GM19238 (cell line): ENCODE data around the gene THADA.
"Not testable (repeated sequence)": the region's sequence is repeated elsewhere in the genome, so short reads cannot be mapped to it uniquely, and the experiment has no call there.

Experiments
- DNase-seq: peaks from one replicate; pipeline ENCODE4 v3.0.0; 2011; ENCODE audit warnings: low spot score; ENCODE audit not compliant: insufficient read length

Gene THADA

DNA sequence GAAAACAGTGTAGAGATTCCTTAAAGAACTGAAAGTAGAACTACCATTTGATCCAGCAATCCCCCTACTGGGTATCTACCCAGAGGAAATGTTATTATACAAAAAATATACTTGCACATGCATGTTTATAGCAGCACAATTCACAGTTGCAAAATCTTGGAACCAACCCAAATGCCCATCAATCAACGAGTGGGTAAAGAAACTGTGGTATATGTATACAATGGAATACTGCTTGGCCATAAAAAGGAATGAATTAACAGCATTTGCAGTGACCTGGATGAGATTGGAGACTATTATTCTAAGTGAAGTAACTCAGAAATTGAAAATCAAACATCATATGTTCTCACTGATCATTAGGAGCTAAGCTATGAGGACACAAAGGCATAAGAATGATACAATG lies 4.8 kb upstream of the THADA start:
- not testable (repeated sequence) for DNase-seq

DNA sequence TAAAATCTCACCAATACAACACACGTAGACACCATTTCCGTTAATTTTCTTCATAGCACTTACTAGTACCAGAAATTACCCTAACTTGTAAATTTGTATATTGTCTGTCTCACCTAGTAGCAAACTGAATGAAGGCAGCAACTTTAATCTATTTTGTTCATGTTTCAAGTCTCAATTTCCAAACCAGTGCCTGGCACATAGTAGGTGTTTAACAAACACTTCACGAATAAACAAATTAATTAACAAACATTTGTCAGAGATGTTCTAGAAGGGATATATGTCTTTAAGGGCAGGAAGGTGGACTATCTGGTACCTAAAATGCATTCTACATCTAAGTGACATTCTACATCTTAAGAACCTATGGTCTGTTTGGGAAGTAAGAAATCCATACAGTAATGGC lies 963 bp downstream of the THADA start:
- no peak for DNase-seq

DNA sequence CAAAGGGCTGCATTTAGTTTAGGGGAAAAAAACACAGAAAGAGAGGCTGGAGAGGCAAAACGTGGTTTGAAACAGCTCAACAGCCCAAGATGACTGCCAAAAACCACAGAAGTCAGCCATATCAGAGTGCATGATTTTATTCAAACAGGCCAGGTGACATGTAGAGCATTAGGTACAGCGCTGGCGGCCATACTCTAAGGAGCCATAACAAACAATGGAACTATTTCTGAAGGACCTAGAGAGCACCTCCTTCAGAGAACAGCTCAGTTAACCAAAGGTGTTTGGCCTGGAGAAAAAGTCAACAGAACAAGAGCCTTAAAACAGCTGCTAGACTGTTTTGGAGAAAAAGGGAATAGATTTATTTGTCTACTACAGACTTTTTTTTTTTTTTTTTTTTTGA lies 2.6 kb downstream of the THADA start:
- DNase-seq = no peak

DNA sequence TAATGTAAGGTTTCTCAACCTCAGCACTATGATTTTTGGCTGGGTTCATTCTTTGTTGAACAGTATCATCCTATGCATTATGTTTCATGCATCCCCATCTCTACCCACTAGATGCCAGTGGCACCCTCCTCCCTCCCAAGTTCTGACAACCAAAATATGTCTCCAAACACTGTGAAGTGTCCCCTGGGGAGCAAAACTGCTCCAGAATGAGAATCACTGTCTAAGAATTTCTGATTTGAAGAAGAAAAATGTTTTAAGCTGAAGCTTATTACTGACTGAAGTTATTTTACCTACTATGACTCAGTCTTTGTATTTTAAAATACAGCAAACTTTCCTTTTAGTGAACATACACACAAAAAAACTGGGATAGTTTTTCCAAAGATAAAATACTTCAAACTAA lies 3.4 kb downstream of the THADA start:
- no peak for DNase-seq

DNA sequence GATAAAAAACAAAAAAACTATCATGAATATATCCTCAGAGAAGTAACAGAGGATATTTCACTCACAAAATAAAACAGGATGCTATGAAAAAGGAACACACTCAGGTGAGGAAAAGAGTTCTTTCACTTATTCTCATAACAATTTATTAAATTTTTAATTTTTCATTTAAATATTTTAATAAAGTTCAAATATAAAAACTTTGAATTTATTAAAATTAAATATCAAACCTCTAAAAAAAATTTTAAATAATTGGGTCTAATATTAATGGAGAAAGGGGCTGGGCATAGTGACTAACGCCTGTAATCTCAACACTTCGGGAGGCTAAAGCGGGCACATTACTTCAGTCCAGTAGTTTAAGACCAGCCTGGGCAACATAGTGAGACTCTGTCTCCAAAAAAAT lies 10.1 kb downstream of the THADA start:
- no peak for DNase-seq

DNA sequence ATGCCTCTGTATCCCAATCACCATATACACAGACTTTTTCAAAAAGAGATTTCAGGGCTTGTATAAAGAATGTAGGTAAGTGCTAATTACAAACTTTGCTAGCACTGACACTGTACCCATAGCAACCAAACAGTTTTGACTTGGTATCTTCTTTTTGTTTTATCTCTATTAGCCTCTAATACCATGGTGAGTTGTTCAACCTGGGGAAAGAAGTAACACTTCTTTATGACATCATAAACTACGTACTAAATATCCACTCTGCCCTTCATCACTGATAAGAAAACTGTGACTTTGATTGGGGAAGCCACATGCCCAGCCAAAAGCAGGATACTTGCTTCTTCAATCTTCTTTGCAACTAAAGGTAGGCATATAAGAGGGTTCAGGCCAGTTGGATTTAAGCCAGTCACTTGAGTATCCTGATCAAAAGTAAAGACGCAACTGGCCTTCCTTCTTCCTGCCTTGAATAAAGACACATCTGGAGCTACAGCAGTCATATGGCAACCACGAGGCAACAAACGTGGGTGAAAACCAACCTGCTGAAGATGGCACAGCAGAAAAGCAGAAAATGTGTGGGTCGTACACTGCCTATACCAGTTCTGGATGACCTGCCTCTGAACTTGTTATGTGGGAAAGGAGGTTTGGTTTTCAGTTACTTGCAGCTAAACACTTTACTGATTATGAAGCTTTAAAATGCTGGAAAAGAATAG lies 16.4 kb downstream of the THADA start:
- no peak for DNase-seq

DNA sequence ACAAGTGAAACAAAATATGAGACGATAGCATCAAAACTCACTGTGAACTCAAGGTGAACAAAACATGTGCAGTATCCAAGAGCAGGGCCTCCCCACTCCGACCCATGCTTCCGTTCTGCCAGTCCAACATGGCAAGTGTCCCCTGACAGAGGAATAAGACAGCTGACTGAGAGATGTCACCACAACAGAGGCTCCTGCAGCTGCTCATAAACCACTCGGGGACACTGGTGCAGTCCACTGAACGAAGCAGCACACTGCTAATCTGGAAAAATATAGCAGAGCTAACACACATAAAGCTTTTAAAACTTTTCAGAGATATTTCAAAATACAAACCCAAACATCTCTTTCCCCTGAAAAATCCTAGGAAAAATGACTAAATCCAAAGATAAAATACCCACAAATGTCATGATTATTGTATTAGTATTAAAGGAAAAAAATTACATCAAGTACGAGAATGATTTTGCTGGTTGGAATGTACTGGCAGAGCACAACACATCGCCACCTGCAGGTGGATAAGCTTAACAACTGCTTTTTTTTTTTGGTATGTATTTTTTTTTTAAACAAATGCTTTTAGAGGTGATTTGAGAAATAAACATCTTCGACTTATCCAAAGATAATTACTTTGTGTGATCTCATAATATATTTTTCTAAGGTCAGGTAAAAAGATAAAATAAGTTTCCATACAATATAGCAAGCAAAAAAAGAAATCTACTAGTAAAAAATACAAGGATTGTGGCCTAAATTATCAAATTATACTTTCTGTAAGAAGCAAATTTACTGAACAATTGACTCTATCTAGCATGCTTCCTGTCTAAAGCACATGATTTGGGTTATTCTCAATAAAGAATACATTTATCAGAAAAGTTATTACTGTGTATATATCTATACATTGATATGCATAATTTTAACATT lies 18.6 kb downstream of the THADA start:
- no peak for DNase-seq

DNA sequence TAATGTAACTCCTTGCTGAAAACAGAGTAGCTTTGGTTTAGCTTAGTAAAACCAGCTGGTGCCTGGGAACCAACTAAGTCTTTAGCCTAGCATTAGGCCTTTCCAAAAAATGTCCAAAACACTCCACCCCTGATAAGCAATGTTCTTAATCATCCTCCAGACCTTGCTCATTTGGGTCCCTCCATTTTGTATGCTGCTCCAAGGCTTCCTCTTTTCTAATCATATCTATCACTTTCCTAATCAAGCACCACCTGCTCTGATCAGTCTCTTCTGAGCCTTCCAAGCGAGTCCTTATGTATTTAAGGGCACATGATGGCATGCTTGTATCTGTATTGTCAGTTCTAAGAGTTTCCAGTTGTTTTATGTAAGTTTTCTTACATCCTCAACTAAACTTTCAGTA lies 23.6 kb downstream of the THADA start:
- DNase-seq = no peak

DNA sequence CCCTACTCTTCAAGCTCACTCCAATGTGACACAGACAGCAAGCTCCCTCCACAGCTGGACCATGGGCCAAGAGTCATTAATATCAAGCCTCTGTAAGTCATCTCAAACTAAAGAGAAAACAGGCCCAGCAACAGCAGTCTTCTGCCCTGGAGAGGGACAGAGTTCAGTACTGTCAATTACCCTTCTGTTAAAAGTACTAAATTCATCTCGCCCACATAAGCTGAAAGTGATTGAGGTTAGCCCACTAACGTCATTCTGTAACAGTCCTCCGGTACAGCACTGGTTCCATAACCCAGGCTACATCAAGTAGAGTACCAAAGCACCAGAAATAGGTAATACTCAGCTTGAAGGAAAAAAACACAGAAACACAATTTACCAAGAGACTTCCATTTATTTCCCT lies 25.9 kb downstream of the THADA start:
- DNase-seq = no peak

DNA sequence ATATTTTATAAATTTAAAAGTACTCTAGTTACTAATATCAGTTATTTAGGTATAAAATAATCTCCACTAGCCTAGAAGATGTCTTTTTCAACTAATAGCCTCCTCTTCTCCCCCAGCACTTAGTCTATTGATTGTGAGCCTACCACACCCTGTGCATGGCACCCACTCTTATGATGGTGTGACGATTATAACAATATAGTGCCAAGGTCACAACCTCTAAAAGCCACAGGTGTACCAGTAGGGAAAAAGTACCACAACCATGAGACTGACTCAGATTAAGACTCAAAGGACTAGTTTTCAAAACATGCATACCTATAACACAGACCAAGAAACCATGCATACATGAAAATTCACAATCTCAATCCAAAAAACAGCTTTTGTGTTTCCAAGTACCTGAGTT lies 27.6 kb downstream of the THADA start:
- no peak for DNase-seq

DNA sequence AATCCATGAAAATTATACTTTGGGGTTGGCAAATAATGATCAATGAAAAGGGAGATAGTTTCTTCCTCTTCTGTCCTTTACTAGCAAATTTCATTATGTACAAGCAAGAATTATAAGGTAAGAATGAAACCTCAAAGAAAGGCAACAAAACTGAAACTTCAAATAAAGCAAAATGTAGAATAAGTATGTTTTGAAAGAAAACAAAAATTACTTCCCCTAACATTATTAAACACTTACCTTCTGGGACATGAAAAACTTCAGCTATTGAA lies 29.4 kb downstream of the THADA start:
- no peak for DNase-seq

DNA sequence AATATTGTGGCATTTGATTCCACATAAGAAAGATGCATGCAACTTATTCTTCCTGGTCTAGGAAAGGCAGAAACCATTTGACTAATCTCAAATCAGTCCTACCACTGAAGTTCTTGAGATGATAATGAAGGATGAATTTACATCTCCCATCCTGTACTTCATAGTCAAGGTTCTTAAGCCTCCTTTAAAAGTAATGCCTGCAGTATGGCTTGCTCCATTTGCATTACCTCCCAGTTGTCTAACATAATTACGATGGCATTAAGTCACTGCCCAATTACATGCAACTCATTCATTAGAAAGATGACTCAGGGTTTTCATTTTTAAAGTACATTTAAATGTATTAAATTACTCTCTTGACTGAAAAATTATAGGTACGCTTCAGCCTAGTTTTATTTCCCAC lies 32.2 kb downstream of the THADA start:
- DNase-seq = no peak

DNA sequence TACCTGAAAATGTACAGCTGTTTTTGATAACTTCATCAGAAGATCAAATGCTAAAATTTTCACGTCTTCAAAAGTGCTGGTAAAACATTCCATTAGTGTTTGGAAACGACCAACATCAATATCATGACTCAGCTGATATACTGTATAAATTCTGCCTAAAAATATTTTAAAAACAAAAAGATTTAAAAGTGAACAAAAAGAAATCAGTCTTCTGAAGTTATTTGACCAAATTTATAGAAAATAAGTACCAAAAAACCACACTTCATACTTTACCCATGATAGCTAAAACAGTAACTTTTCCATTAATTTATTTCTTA lies 35.6 kb downstream of the THADA start:
- no peak for DNase-seq

DNA sequence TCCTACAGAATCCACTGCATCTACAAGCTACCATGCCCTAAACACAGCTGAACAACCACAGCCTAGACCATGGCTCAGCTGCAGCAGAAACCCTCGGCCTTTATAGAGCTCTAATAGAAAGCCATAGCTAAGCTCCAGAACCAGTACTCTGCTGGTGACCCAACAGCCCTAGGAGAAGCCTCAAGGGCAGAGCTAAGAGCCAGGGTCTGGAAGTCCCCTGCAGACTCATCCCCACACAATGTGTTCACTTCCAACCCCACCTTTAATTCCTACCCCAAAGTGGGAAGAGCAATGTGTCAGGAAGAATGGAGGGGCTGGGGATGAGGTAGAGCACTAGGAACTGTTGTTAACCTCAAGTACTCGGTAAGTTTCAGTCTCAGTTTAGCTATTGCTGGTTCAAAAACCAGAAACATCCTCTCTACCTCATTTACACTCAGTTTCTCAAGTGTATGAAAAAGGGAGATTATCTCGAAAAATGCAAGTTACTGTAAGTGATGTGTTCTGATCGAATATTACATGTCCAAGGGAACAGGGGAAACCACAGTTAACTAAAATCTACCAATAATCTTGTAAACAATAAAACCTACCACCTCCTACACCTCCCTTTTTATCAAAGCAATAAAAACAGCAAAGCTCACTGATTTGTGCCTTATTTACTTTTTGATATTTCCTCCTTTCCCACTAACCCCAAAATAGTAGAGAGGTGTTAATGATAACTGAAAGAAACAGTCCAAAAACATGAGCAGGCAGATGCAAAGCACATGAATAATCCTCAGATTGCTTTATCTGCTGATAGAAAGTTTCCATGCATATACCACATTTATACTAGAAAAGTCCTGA lies 36.2 kb downstream of the THADA start:
- no peak for DNase-seq

DNA sequence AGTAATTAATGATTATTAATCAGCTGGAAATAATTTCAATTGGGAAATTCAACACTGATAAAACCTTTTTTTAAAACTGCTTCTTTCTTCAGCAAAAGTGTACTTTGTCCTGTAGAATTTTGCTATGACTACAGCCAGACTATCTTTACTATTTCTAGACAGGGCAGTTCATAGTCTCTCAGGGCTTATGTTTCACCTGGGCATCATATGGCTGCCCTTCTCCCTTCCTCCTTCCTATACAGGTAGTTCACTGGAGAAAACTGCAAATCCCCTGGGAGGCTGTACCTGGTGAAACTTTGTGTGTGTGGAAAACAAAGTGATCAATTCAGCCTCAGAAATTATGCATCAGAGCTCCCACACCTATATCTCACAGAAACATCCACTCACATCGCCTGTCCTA lies 38.6 kb downstream of the THADA start:
- no peak for DNase-seq

DNA sequence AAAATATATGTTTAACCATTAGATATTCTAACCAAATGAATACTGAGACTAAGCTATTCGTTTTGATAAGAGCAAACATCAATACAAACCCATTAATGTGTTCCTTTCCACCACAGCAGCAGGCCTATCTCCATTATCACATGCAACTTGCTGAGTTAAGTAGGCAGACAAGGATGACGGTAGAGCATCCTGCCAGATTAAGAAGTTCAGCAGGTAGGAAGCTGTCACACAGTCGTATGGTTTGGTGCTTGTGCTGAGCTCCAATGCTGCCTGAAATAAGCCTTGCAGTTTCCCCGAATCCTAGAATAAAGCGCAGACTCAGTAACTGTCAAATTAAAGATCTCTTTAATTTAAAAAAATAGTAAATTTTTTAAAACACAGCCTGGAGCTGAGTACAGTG lies 39.6 kb downstream of the THADA start:
- no peak for DNase-seq

DNA sequence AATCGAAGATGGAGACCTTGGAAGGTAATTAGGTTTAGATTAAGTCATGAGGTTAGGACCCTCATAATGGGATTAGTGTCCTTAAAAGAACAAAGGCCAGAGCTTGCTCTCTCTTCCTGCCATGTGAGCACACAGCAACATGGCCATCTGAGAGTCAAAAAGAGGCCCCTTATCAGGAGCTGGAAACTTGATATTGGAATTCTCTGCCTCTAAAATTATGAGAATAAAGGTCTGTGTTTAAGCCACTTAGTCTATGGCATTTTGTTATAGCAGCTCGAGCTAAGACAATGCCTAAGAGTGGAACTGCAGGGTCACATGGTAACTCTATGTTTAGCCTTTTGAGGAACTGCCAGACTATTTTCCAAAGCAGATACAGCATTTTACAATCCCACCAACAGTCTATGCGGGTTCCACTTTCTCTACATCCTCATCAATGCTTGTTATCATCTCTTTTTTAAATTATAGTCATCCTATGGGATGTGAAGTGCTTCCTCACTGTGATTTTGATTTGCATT lies 42.4 kb downstream of the THADA start:
- no peak for DNase-seq

DNA sequence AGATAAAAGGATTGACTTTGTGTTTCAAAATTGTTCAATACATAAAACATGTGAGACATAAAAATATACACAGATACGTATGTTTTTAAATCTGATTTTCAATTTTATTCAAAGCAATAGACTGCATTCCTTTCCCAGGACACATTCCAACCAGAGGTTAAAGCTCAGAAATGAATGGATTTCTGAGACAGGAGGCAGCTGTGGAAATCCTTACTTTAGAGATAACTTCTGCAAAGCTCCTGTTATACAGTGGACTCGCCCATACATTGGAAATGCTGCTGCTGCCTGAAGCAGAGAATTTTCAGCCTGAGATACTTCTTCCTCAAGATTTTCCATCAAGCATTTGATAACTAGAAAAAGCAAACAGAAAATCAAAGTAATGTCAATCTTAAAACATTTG lies 43.8 kb downstream of the THADA start:
- no peak for DNase-seq

DNA sequence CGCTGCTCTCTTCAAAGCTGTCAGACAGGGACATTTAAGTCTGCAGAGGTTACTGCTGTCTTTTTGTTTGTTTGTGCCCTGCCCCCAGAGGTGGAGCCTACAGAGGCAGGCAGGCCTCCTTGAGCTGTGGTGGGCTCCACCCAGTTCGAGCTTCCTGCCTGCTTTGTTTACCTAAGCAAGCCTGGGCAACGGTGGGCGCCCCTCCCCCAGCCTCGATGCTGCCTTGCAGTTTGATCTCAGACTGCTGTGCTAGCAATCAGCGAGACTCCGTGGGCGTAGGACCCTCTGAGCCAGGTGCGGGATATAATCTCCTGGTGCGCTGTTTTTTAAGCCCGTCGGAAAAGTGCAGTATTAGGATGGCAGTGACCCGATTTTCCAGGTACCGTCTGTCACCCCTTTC lies 47.5 kb downstream of the THADA start:
- not testable (repeated sequence) for DNase-seq

DNA sequence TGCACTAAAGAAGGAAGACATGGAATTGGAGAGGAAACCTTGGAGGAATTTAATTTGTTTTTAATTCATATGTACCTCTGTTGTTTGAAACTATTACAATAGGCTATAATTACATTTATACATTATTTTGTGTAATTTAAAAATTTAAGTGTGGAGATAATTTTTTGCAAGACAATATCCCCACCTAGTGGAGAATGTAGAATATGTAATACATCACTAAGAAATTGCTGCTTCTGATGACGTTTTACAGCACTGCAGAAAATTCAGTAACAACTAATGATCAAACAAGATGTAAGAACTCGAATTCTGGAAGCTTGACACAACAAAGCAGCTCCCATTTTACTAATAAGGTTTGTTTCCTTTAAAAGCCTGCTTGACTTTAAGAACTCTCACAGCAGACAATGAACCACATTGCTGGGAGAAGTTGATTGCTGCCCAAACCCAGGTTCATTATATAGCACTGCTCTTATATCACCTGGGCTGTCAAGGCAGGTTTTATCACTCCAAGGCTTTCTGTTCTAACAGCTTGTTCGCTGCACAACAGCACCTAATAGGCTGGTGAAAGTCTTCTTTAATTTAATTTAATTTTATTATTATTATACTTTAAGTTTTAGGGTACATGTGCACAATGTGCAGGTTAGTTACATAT lies 53.4 kb downstream of the THADA start:
- DNase-seq = no peak

DNA sequence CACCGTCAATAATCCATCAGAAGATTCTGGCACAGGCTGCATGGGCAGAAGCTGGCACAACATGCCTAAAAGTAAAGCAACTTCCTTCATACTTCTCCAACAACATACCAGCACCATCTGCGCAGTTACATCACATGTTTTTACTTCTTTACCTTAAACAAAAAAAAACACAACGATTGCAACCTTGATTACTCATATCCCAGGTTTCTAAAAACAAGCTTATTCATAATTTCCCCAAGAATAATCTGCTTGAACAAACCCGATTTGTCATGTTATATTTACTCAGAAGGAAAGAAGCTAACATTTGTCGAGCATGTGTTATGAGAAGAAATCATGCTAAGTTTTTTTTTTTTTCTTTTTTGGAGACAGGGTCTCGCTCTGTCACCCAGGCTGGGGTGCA lies 54.7 kb downstream of the THADA start:
- DNase-seq = no peak
